HFFc6 (cell line): Measurements from ENCODE around the gene TRPC4. TPM values are rescaled to one million over a fixed set of nuclear protein-coding genes. Genes with fewer than 3 reads are reported as not detected.

Experiments
- DNase-seq: peaks from one replicate; pipeline ENCODE4 v3.0.0-alpha.2; 2018
- H3K27ac Mint-ChIP-seq: 2 replicates; pipeline ENCODE4 v1.8.0; 2020; ENCODE audit warnings: mild to moderate bottlenecking, mixed read lengths
- H3K27me3 Mint-ChIP-seq: 2 replicates; pipeline ENCODE4 v1.8.0; 2021; ENCODE audit warnings: mild to moderate bottlenecking, moderate library complexity, mixed read lengths; ENCODE audit not compliant: insufficient read depth
- H3K36me3 Mint-ChIP-seq: 2 replicates; pipeline ENCODE4 v1.8.0; 2021; ENCODE audit warnings: low read depth, mixed read lengths
- H3K4me1 Mint-ChIP-seq: 2 replicates; pipeline ENCODE4 v1.8.0; 2020; ENCODE audit warnings: low read depth, mixed read lengths
- H3K4me3 Mint-ChIP-seq: 2 replicates; pipeline ENCODE4 v1.8.0; 2020; ENCODE audit warnings: mild to moderate bottlenecking, moderate library complexity, mixed read lengths
- H3K9me3 Mint-ChIP-seq: 2 replicates; pipeline ENCODE4 v1.8.0; 2020; ENCODE audit warnings: mild to moderate bottlenecking, mixed read lengths
- total RNA-seq, 6 experiments: library from RNA; stranded (reverse); fragmentation: NEBNext Ultra II Directional; extraction: Animal tissue kit (Norgen Biotek cat#: 25700); gene quantifications; 2 replicates in 1 of 6; 3 replicates in 5 of 6; pipeline ENCODE4 v1.2.3, GENCODE V29; 2021
- TF ChIP-seq, protein P1 (sequence below): fragments of 200-600 bp; sonication (generic); IDR thresholded peaks from 2 replicates; pipeline ENCODE4 v1.5.0; 2021; ENCODE audit warnings: antibody characterized with exemption, mild to moderate bottlenecking

The TRPC4 gene
- total RNA-seq, 6 experiments from 2014 or later = 14.3 to 17.5 (median 15.4) TPM

DNA sequence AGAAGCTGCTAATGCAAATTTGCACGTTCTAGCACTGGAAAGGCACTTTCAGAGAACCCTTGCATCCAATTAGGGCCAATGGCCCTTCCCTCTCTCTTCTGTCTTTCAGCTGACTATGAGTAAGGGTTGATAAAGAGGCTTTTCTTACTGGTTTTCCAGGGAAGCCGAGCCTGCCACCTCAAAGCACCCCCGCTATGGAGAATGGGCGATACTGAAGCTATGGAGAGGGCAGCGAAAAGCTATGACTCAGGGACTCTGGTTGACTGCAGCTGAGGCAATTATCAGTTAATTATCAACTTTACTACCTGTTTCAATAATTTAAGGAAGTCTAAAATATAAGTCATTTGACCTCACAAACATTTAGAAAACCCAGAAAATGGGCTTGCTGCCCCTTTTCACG, 115.8 kb downstream of the TRPC4 start:
- Mint-ChIP-seq H3K27me3 (no peaks in the 10 kb centered on the region), H3K4me3 (no peak overlapping the region), H3K27ac (peak overlapping the region; percentile 10; the same call in 1 of the 2 replicates), H3K36me3 (peaks cover 18% of the 10 kb centered on the region), H3K9me3 (no peaks in the 10 kb centered on the region), H3K4me1 (peaks cover 21% of the 10 kb centered on the region)
- no peak for DNase-seq
- TF ChIP-seq, protein P1, sequence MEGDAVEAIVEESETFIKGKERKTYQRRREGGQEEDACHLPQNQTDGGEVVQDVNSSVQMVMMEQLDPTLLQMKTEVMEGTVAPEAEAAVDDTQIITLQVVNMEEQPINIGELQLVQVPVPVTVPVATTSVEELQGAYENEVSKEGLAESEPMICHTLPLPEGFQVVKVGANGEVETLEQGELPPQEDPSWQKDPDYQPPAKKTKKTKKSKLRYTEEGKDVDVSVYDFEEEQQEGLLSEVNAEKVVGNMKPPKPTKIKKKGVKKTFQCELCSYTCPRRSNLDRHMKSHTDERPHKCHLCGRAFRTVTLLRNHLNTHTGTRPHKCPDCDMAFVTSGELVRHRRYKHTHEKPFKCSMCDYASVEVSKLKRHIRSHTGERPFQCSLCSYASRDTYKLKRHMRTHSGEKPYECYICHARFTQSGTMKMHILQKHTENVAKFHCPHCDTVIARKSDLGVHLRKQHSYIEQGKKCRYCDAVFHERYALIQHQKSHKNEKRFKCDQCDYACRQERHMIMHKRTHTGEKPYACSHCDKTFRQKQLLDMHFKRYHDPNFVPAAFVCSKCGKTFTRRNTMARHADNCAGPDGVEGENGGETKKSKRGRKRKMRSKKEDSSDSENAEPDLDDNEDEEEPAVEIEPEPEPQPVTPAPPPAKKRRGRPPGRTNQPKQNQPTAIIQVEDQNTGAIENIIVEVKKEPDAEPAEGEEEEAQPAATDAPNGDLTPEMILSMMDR = no peak

DNA sequence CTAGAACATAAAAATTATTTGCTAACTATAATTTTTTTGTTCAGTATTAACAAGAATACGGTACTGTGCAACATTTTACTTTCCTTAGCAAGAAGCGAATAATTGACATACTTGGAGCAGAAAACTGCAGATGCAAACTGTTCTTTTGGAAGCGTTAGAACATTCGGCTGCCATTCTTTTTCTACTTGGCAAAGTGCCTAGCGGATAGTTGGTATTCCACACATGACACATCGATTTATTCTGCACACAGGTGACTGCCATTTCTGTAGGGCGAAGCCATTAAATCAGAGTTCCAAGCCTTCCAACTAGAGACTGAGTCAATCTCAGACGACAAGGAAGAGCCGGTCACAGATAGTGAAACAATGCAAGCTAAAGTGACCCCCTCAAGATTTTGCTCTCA, 117.4 kb downstream of the TRPC4 start:
- no peaks in the 10 kb centered on the region for H3K27me3 Mint-ChIP-seq
- H3K36me3 Mint-ChIP-seq = peaks cover 24% of the 10 kb centered on the region
- H3K9me3 Mint-ChIP-seq = no peaks in the 10 kb centered on the region
- no peak overlapping the region for H3K27ac Mint-ChIP-seq
- DNase-seq = no peak
- TF ChIP-seq, protein P1 = no peak
- no peak overlapping the region for H3K4me3 Mint-ChIP-seq
- peaks cover 32% of the 10 kb centered on the region for H3K4me1 Mint-ChIP-seq

DNA sequence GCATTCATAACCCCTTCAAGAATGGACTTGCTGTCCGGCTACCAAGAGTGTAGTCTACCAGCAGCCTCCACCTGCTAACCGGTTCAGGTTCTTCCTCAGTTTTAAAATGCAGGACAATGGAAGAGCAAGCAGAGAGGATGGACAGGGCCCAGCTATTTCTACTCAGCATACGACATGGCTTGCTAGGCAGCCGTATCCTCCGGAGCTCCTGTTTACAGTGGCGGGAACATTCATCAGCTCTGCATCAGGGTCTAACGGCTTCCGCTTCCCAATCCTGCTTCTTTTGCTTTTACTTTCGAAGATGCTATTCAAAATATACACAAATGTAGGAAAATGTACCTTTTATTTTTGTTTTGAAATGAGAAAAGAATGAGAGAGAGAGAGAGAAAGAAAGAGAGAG, 118.5 kb downstream of the TRPC4 start:
- peaks cover 27% of the 10 kb centered on the region for H3K36me3 Mint-ChIP-seq
- no peaks in the 10 kb centered on the region for H3K27me3 Mint-ChIP-seq
- TF ChIP-seq, protein P1 = no peak
- H3K4me3 Mint-ChIP-seq = no peak overlapping the region
- H3K4me1 Mint-ChIP-seq = peaks cover 43% of the 10 kb centered on the region
- DNase-seq = no peak
- no peak overlapping the region for H3K27ac Mint-ChIP-seq
- H3K9me3 Mint-ChIP-seq = no peaks in the 10 kb centered on the region

DNA sequence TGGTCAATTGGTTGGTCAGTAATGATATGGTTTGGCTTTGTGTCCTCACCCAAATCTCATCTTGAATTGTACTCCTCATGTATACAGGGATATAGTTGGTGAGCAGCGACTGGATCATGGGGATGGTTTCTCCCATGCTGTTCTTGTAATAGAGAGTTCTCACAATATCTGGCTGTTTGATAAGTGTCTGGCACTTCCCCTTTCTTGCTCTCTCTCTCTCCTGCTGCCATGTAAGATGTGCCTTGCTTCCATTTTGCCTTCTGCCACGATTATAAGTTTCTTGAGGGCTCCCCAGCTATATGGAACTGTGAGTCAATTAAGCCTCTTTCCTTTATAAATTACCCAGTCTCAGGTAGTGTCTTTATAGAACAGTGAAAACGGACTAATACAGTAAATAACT, 120.7 kb downstream of the TRPC4 start:
- H3K4me3 Mint-ChIP-seq = no peak overlapping the region
- DNase-seq = no peak
- peaks cover 32% of the 10 kb centered on the region for H3K36me3 Mint-ChIP-seq
- no peaks in the 10 kb centered on the region for H3K27me3 Mint-ChIP-seq
- TF ChIP-seq, protein P1 = no peak
- H3K27ac Mint-ChIP-seq = peak overlapping the region; percentile 18; the same call in 1 of the 2 replicates
- peaks cover 36% of the 10 kb centered on the region for H3K4me1 Mint-ChIP-seq
- no peaks in the 10 kb centered on the region for H3K9me3 Mint-ChIP-seq

DNA sequence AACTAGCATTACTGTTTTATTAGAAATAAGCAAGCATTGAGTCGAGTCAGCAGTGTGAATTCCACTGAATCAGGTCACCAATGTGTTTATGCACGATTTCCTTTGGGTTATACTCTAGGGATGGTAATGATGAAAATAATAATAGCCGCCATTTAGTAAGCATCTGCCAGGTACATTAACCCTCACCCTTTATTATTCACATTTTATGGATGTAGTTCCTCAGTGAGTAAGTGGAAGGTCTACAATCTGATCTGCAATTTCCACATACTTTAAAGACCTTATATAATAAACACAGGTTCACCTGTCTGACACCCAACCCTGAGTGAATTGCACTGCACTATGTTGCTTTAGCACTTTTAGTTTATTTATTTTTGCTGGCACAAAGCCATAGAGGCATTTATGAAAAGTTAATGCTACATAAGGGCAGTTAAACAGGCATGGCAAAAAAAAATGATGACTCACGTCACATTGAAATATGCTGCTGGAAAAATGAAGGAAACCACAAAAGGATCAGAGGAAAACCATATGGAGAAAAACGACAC, 122.4 kb downstream of the TRPC4 start:
- peak overlapping the region; percentile 73 for H3K27ac Mint-ChIP-seq
- H3K4me1 Mint-ChIP-seq = peaks cover 25% of the 10 kb centered on the region
- no peaks in the 10 kb centered on the region for H3K27me3 Mint-ChIP-seq

More for the DNA sequence above, 122.4 kb downstream of the TRPC4 start:
- Mint-ChIP-seq H3K36me3 (peaks cover 27% of the 10 kb centered on the region), H3K4me3 (peak overlapping the region; percentile 63), H3K9me3 (no peaks in the 10 kb centered on the region)
- TF ChIP-seq, protein P1 = no peak
- DNase-seq = peak; percentile 66
